Measurements from ENCODE around the gene PXK.

GRCh38 chr3:58341376-58341775 is 8.7 kb downstream of the PXK start:
- no peak for TF ChIP-seq POLR2A (IDR thresholded peaks at IDR 0.05)
- no peak for TF ChIP-seq CTCF (IDR thresholded peaks at IDR 0.05)
- TF ChIP-seq POLR2AphosphoS5 (IDR thresholded peaks at IDR 0.05): no peak
